Ovary (tissue), 3 donors: Measurements from ENCODE around the gene METRNL.

Source experiments
- EP300 ChIP-seq: sonication (generic); formaldehyde crosslinking; IDR thresholded peaks from one replicate; pipeline ENCODE4 v1.6.1; 2017; ENCODE audit warnings: antibody characterized with exemption
- POLR2A ChIP-seq: fragments of 450-650 bp; IDR thresholded peaks from one replicate; pipeline ENCODE4 v1.6.1; 2017; ENCODE audit warnings: antibody characterized with exemption, mild to moderate bottlenecking, moderate library complexity
- TF ChIP-seq, protein P1 (sequence below), 3 donors: fragments of 450-650 bp in 2 of 3; fragments of 200-600 bp in 1 of 3; IDR thresholded peaks; one replicate each; pipeline versions ENCODE4 v1.5.1 to v1.8.0; 2016 to 2022; ENCODE audit warnings: antibody characterized with exemption in 3 of 3, mild to moderate bottlenecking in 1 of 3
- donor health status: DM: no; HTN: no; CAD: no.

DNA sequence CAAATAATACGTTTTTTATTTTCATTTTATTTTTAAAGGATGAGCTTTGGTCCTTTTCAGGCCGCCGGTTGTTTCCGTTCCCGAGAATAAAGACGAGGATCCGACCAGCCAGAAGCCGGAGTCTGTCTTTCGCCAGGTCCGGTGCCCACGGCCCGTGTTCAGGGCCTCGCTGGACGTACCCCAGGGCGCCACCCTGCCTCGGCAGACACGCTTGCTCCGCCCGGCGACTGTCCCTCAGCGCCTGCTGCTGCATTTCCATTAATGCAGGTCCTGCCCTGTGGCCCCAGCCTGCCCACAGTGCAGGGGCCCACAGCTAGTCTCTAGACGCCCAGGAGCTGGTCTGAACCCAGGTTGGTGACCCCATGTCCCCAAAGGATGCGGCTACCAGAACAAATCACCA is 15.6 kb downstream of the METRNL start:
- TF ChIP-seq, protein P1, sequence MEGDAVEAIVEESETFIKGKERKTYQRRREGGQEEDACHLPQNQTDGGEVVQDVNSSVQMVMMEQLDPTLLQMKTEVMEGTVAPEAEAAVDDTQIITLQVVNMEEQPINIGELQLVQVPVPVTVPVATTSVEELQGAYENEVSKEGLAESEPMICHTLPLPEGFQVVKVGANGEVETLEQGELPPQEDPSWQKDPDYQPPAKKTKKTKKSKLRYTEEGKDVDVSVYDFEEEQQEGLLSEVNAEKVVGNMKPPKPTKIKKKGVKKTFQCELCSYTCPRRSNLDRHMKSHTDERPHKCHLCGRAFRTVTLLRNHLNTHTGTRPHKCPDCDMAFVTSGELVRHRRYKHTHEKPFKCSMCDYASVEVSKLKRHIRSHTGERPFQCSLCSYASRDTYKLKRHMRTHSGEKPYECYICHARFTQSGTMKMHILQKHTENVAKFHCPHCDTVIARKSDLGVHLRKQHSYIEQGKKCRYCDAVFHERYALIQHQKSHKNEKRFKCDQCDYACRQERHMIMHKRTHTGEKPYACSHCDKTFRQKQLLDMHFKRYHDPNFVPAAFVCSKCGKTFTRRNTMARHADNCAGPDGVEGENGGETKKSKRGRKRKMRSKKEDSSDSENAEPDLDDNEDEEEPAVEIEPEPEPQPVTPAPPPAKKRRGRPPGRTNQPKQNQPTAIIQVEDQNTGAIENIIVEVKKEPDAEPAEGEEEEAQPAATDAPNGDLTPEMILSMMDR (IDR thresholded peaks at IDR 0.05): no peak
- TF ChIP-seq POLR2A (no peak), EP300 (no peak)
